ENCODE results near the gene HOXB3. TPM values are rescaled to one million over a fixed set of nuclear protein-coding genes. Genes with fewer than 3 reads are reported as not detected.

Gene HOXB3
- total RNA-seq, 1 donor from 2014 or later, result 93.7 TPM

DNA sequence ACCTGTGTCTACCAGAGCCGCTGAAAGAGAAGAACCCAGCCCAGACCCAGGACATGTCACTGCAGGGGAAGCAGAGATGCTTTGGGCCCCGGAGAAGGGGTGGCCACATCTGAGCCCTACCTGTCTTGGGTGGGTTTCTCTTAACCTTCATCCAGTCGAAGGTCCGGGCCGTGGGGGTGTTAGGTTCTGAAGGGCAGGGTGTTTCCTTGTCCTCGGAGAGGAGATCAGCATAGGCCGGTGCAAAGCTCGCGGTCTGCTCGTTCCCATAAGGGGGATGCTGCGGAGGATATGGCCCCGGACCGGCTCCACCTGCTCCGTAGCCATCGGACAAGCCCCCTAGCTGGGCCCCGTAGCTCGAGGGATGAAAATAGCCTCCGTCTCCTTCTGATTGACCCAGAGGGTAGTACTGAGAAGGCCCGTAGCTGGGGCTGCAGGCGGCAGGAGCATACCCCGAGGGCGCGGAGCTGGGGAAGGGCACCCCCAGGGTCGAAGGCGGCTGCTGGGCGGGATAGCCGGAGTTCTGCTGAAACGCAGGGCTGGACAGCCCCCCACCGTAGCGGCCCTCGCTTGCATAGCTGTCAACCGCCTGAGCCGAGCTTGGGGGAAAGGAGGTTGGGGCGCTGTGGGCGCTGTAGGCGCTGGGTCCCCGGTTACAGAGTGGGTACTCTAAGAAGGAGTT lies 59.7 kb downstream of the HOXB3 start:
- H3K36me3 Mint-ChIP-seq, result no peaks in the 10 kb centered on the region
- H3K4me3 Mint-ChIP-seq, result no peak overlapping the region
- TF ChIP-seq, protein P1, sequence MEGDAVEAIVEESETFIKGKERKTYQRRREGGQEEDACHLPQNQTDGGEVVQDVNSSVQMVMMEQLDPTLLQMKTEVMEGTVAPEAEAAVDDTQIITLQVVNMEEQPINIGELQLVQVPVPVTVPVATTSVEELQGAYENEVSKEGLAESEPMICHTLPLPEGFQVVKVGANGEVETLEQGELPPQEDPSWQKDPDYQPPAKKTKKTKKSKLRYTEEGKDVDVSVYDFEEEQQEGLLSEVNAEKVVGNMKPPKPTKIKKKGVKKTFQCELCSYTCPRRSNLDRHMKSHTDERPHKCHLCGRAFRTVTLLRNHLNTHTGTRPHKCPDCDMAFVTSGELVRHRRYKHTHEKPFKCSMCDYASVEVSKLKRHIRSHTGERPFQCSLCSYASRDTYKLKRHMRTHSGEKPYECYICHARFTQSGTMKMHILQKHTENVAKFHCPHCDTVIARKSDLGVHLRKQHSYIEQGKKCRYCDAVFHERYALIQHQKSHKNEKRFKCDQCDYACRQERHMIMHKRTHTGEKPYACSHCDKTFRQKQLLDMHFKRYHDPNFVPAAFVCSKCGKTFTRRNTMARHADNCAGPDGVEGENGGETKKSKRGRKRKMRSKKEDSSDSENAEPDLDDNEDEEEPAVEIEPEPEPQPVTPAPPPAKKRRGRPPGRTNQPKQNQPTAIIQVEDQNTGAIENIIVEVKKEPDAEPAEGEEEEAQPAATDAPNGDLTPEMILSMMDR (conservative IDR thresholded peaks at IDR 0.05), result no peak
- H3K4me1 Mint-ChIP-seq (ENCODE audit: unreplicated experiment), result peaks cover 50% of the 10 kb centered on the region
- H3K27ac Mint-ChIP-seq, result no peak overlapping the region
- DNase-seq (ENCODE audit: extremely low spot score, unreplicated experiment), result no peak
- peaks cover 56% of the 10 kb centered on the region for H3K27me3 Mint-ChIP-seq
- H3K9me3 Mint-ChIP-seq, result no peaks in the 10 kb centered on the region

DNA sequence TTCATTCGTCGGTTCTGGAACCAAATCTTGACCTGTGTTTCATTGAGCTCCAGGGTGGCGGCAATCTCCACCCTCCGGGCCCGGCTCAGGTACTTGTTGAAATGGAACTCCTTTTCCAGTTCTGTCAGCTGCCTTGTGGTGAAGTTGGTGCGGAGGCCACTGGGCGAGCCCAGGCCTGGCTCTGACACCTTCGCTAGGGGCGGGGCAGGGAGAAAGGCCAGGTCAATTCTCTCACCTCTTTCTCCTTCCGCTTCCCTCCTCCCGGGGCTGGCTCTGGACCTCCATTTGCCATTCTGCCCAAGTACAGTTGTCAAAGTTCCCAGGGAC lies 60.4 kb downstream of the HOXB3 start:
- Mint-ChIP-seq H3K4me3 (peak overlapping the region; percentile 67), H3K4me1 (ENCODE audit: unreplicated experiment) (peaks cover 50% of the 10 kb centered on the region), H3K9me3 (no peaks in the 10 kb centered on the region), H3K27ac (no peak overlapping the region), H3K27me3 (peaks cover 56% of the 10 kb centered on the region), H3K36me3 (no peaks in the 10 kb centered on the region)
- TF ChIP-seq, protein P1 (conservative IDR thresholded peaks at IDR 0.05), result no peak
- no peak for DNase-seq (ENCODE audit: extremely low spot score, unreplicated experiment)

DNA sequence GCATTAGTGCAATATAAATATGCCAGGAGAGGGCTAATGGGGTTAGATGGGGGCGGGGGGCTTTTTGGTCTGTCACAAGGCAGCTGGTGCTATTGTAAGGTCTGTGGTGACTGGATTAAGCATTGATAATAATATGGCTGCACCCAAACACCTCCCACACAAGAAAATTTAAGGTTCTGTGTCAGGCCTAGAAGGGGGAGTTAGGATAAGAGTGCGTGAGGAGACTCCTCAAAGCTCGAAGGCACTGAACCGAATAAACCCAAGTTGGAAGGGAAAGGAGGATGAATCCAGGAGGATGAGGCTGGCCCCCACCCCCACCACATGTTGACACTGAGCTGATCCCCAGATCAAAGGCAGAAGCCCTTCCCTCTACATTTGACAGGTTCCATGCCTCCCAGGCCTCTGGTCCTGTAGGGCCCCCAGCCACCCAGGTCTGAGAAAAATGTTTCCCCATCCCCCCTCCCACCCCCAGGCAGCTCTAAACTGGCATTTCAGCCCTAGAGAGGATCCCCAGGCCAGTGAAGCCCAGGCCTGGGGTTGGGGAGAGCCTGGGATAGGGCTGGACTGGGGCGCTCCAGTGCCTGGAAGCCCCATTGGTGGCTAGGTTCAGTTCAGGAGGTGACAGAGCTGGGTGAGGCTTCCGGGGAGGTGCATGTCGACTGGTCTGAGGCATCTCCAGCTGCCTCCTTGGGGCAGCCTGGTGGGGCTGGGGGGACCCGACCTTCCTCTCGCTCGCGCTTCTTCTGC lies 60.9 kb downstream of the HOXB3 start:
- Mint-ChIP-seq H3K4me1 (ENCODE audit: unreplicated experiment) (peaks cover 46% of the 10 kb centered on the region), H3K27ac (peak overlapping the region; percentile 75)

DNA sequence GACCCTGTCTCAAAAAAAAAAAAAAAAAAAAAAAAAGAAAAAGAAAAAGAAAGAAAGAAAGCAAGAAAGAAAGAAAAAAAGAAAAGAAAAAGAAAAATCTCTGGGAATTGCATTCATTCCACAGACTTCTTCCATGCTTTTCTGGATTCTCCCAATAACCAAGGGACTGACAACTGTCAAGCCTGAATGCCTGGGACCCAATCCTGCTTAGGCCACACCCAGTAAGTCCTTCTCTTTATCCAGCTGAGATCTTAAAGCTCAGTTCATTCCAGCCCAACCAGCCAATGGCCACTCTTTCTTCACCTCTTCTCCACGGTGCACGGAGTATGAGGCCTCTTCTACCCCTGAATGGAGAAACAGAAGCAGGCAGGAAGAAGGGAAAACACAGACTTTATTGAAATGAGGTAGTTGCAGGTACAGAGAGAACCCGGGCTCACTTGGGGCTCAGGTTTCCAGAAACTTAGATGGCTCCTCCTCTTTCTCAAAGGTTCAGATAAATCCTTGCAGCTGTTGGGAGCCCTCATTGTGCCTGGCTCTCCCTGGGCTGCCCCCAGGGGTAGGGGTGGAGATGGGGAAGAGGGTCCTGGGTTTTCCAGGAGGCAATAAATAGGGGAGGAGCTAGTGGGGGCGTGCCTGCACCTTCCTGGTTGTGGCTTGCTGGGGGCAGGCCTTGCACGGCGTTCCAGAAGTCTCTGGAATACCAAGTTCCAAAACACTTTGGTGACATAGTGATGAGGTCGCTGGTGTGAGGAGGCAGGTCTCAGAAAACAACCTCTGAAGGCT lies 61.7 kb downstream of the HOXB3 start:
- Mint-ChIP-seq H3K27me3 (peaks cover 59% of the 10 kb centered on the region), H3K36me3 (no peaks in the 10 kb centered on the region), H3K4me1 (ENCODE audit: unreplicated experiment) (peaks cover 47% of the 10 kb centered on the region), H3K4me3 (peak overlapping the region; percentile 60), H3K27ac (peak overlapping the region; percentile 75), H3K9me3 (no peaks in the 10 kb centered on the region)
- DNase-seq (ENCODE audit: extremely low spot score, unreplicated experiment), result no peak
- TF ChIP-seq, protein P1 (conservative IDR thresholded peaks at IDR 0.05), result no peak

More for the DNA sequence above, 60.9 kb downstream of the HOXB3 start:
- no peak for DNase-seq (ENCODE audit: extremely low spot score, unreplicated experiment)
- Mint-ChIP-seq H3K4me3 (peak overlapping the region; percentile 67), H3K27me3 (peaks cover 58% of the 10 kb centered on the region), H3K9me3 (no peaks in the 10 kb centered on the region), H3K36me3 (no peaks in the 10 kb centered on the region)
- TF ChIP-seq, protein P1 (conservative IDR thresholded peaks at IDR 0.05), result no peak

DNA sequence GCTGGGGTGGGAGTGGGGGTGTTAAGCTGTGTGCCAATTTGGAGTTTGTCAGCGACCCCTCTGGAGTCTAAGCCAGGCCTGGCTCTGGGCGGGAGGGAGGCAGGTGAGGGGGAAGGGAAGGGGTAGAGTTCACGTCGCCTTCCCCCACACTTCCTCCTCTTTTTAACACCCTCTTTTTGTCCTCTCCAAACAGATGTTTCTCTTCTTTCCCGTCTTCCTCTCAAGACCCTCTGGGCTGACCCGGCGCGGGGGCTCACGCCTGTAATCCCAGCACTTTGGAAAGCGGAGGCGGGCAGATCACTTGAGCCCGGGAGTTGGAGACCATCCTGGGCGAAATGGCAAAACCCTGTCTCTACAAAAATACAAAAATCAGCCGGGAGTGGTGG lies 62.5 kb downstream of the HOXB3 start:
- Mint-ChIP-seq H3K27me3 (peaks cover 59% of the 10 kb centered on the region), H3K9me3 (no peaks in the 10 kb centered on the region), H3K4me3 (peak overlapping the region; percentile 75), H3K27ac (no peak overlapping the region), H3K4me1 (ENCODE audit: unreplicated experiment) (peaks cover 49% of the 10 kb centered on the region), H3K36me3 (no peaks in the 10 kb centered on the region)
- TF ChIP-seq, protein P1 (conservative IDR thresholded peaks at IDR 0.05), result no peak
- DNase-seq (ENCODE audit: extremely low spot score, unreplicated experiment), result no peak

All from type B pancreatic cell (in vitro differentiated cells).